K562 treated with DMSO at 1 percent for 24 hours (cell line): ENCODE measurements around the gene PML. TPM values are rescaled to one million over a fixed set of nuclear protein-coding genes. Genes with fewer than 3 reads are reported as not detected.

ENCODE experiments used
- total RNA-seq: library from RNA; unstranded; fragments of 300-600 nt; gene quantifications from 2 replicates; pipeline ENCODE4 v1.2.3, GENCODE V29; 2022; ENCODE audit warnings: low read depth; ENCODE audit not compliant: insufficient read depth

Gene PML
- 57.8 and 62.8 TPM in 2 replicates for total RNA-seq

GRCh38 chr15:73994413-73994883, at the start of gene PML:
Gene PML, plus strand, starts transcription at chr15:73994716. Its CDS starts 97 bp downstream, at chr15:73994813.

GRCh38 chr15:73991726-73992593, 2.6 kb upstream of the PML start, which contains the start of gene STOML1:
Gene STOML1, minus strand, starts transcription at chr15:73992295. Its CDS starts 72 bp downstream, at chr15:73992223.

GRCh38 chr15:74082450-74082849, 87.9 kb downstream of the PML start, which contains the start of gene GOLGA6A:
Gene GOLGA6A, minus strand, starts transcription at chr15:74082550. Its CDS starts 41 bp downstream, at chr15:74082509.

Other genes starting within 250 kb of the PML start
- not detected in 2 replicates for gene INSYN1, start 241.4 kb upstream of the PML start, total RNA-seq
- not detected in 2 replicates for gene TBC1D21, start 121.2 kb upstream of the PML start, total RNA-seq
- 0.52 and 0.97 TPM in 2 replicates for gene LOXL1, start 68.3 kb upstream of the PML start, total RNA-seq
- 16.1 and 17.0 TPM in 2 replicates for gene STOML1, start 2.4 kb upstream of the PML start, total RNA-seq
- not detected in 2 replicates for gene GOLGA6A, start 87.8 kb downstream of the PML start, total RNA-seq
- gene ISLR2, start 135.9 kb downstream of the PML start, total RNA-seq: not detected in 2 replicates
- not detected in 2 replicates for gene ISLR, start 179.0 kb downstream of the PML start, total RNA-seq
- gene STRA6, start 208.1 kb downstream of the PML start, total RNA-seq: not detected in 2 replicates
- gene CCDC33, start 241.6 kb downstream of the PML start, total RNA-seq: not detected in 2 replicates